H9 (cell line): ENCODE measurements around the gene HMCN1. TPM values are rescaled to one million over a fixed set of nuclear protein-coding genes. Genes with fewer than 3 reads are reported as not detected.

Experiments
- DNase-seq: peaks from one replicate; pipeline ENCODE4 v3.0.0-alpha.2; 2017
- H2AFZ ChIP-seq: one replicate; pipeline ENCODE4 v1.6.1; 2013; ENCODE audit warnings: mild to moderate bottlenecking, low read length, control low read depth, moderate library complexity
- H2AK5ac ChIP-seq: 2 replicates; pipeline ENCODE4 v1.6.1; 2013; ENCODE audit warnings: low read length, control low read depth, mixed read lengths; ENCODE audit not compliant: insufficient read length
- H2BK120ac ChIP-seq: one replicate; pipeline ENCODE4 v1.6.1; 2013; ENCODE audit warnings: low read depth, mild to moderate bottlenecking, low read length, control low read depth, inconsistent platforms; ENCODE audit not compliant: poor library complexity, severe bottlenecking
- H2BK12ac ChIP-seq: 2 replicates; pipeline ENCODE4 v1.6.1; 2013; ENCODE audit warnings: low read length, control low read depth, mixed read lengths, low read depth; ENCODE audit not compliant: insufficient read length
- H2BK15ac ChIP-seq: 2 replicates; pipeline ENCODE4 v1.6.1; 2013; ENCODE audit warnings: low read depth, low read length, control low read depth
- H2BK20ac ChIP-seq: one replicate; pipeline ENCODE4 v1.6.1; 2013; ENCODE audit warnings: low read depth, mild to moderate bottlenecking, low read length, control low read depth, inconsistent platforms; ENCODE audit not compliant: poor library complexity, severe bottlenecking
- H2BK5ac ChIP-seq: 2 replicates; pipeline ENCODE4 v1.6.1; 2013; ENCODE audit warnings: low read length, control low read depth, mixed read lengths; ENCODE audit not compliant: insufficient read length
- H3K14ac ChIP-seq: 2 replicates; pipeline ENCODE4 v1.6.1; 2013; ENCODE audit warnings: low read length, control low read depth; ENCODE audit not compliant: insufficient read depth
- H3K18ac ChIP-seq: 2 replicates; pipeline ENCODE4 v1.6.1; 2013; ENCODE audit warnings: low read depth, mild to moderate bottlenecking, mixed read lengths, low read length, control low read depth; ENCODE audit not compliant: insufficient read length
- H3K23ac ChIP-seq: 2 replicates; pipeline ENCODE4 v1.6.1; 2013; ENCODE audit warnings: low read length, control low read depth, mixed read lengths, low read depth; ENCODE audit not compliant: insufficient read length
- H3K23me2 ChIP-seq: 2 replicates; pipeline ENCODE4 v1.6.1; 2013; ENCODE audit warnings: low read depth, mild to moderate bottlenecking, mixed read lengths, low read length, control low read depth; ENCODE audit not compliant: insufficient read length, poor library complexity, severe bottlenecking
- H3K27ac ChIP-seq: 2 replicates; pipeline ENCODE4 v1.5.1; 2013; ENCODE audit warnings: low read length, control low read depth, mixed read lengths, low read depth; ENCODE audit not compliant: insufficient read length
- H3K27me3 ChIP-seq: 2 replicates; pipeline ENCODE4 v1.6.1; 2013; ENCODE audit warnings: low read length, control low read depth, inconsistent platforms; ENCODE audit not compliant: insufficient read depth
- H3K4ac ChIP-seq: 2 replicates; pipeline ENCODE4 v1.6.1; 2013; ENCODE audit warnings: low read depth, mild to moderate bottlenecking, control low read depth, inconsistent platforms, low read length, moderate library complexity
- H3K4me1 ChIP-seq: 2 replicates; pipeline ENCODE4 v1.6.1; 2013; ENCODE audit warnings: low read length, control low read depth, inconsistent platforms; ENCODE audit not compliant: insufficient read depth
- H3K4me2 ChIP-seq: 2 replicates; pipeline ENCODE4 v1.6.1; 2013; ENCODE audit warnings: low read length, control low read depth, mixed read lengths; ENCODE audit not compliant: insufficient read length, insufficient read depth
- H3K56ac ChIP-seq: 2 replicates; pipeline ENCODE4 v1.6.1; 2013; ENCODE audit warnings: low read depth, mild to moderate bottlenecking, mixed read lengths, low read length, control low read depth; ENCODE audit not compliant: insufficient read length
- H3K79me1 ChIP-seq: 2 replicates; pipeline ENCODE4 v1.6.1; 2013; ENCODE audit warnings: low read depth, mild to moderate bottlenecking, moderate library complexity, low read length, control low read depth, inconsistent platforms; ENCODE audit not compliant: insufficient read depth, poor library complexity, severe bottlenecking
- H3K79me2 ChIP-seq: 2 replicates; pipeline ENCODE4 v1.6.1; 2013; ENCODE audit warnings: low read length, control low read depth, inconsistent platforms; ENCODE audit not compliant: insufficient read depth
- H3K9ac ChIP-seq: 2 replicates; pipeline ENCODE4 v1.6.1; 2013; ENCODE audit warnings: low read length, control low read depth, mixed read lengths; ENCODE audit not compliant: insufficient read length; ENCODE audit errors: extremely low read depth
- H3K9me3 ChIP-seq: one replicate; pipeline ENCODE4 v1.6.1; 2013; ENCODE audit warnings: low read depth, low read length, inconsistent platforms; ENCODE audit not compliant: control insufficient read depth
- H3T11ph ChIP-seq: one replicate; pipeline ENCODE4 v1.6.1; 2013; ENCODE audit warnings: mild to moderate bottlenecking, low read length, control low read depth, inconsistent platforms
- H4K20me1 ChIP-seq: one replicate; pipeline ENCODE4 v1.6.1; 2013; ENCODE audit not compliant: control insufficient read depth, insufficient read length, insufficient read depth
- H4K5ac ChIP-seq: 2 replicates; pipeline ENCODE4 v1.6.1; 2013; ENCODE audit warnings: low read depth, mild to moderate bottlenecking, mixed read lengths, low read length, control low read depth; ENCODE audit not compliant: insufficient read length
- H4K8ac ChIP-seq: replicated peaks from 2 replicates; pipeline ENCODE4 v1.6.1; 2013; ENCODE audit warnings: low read length, control low read depth, mixed read lengths, low read depth; ENCODE audit not compliant: insufficient read length
- H4K91ac ChIP-seq: 2 replicates; pipeline ENCODE4 v1.6.1; 2013; ENCODE audit warnings: low read depth, mild to moderate bottlenecking, moderate library complexity, mixed read lengths, low read length, control low read depth; ENCODE audit not compliant: insufficient read length
- H3K27ac Mint-ChIP-seq, 3 experiments: 2 replicates in 2 of 3; 3 replicates in 1 of 3; pipeline ENCODE4 v1.8.0; 2020 to 2021; ENCODE audit warnings: mixed read lengths in 3 of 3, mild to moderate bottlenecking in 1 of 3, moderate library complexity in 1 of 3
- H3K27me3 Mint-ChIP-seq: 2 replicates; pipeline ENCODE4 v1.8.0; 2021; ENCODE audit warnings: low read depth, mild to moderate bottlenecking, moderate library complexity, mixed read lengths
- H3K36me3 Mint-ChIP-seq, 3 experiments: 2 replicates in 2 of 3; 3 replicates in 1 of 3; pipeline ENCODE4 v1.8.0; 2020 to 2021; ENCODE audit warnings: low read depth in 3 of 3, mixed read lengths in 3 of 3; ENCODE audit not compliant: insufficient read depth in 1 of 3
- H3K4me1 Mint-ChIP-seq, 2 experiments: 2 replicates each; pipeline ENCODE4 v1.8.0; 2020; ENCODE audit warnings: mixed read lengths in 2 of 2
- H3K4me3 Mint-ChIP-seq, 2 experiments: 2 replicates in 1 of 2; 3 replicates in 1 of 2; pipeline ENCODE4 v1.8.0; 2020 to 2021; ENCODE audit warnings: mild to moderate bottlenecking in 2 of 2, mixed read lengths in 2 of 2, moderate library complexity in 1 of 2
- H3K9me3 Mint-ChIP-seq, 2 experiments: 2 replicates in 1 of 2; 3 replicates in 1 of 2; pipeline ENCODE4 v1.8.0; 2020; ENCODE audit warnings: mild to moderate bottlenecking in 2 of 2, mixed read lengths in 2 of 2, moderate library complexity in 1 of 2
- CTCF ChIP-seq: fragments of 200-600 bp; sonication (generic); conservative IDR thresholded peaks from 3 replicates; pipeline ENCODE4 v1.8.0; 2021; ENCODE audit warnings: antibody characterized with exemption, mild to moderate bottlenecking
- WGBS: extraction: QIAGEN DNeasy Blood & Tissue Kit; methylation state at CpG from one replicate; pipeline ENCODE4 v1.1.7; 2013; ENCODE audit warnings: missing lambda C conversion rate, low lambda C conversion rate, mixed read lengths; ENCODE audit not compliant: insufficient read length; ENCODE audit errors: extremely low coverage; 5-methylcytosine and 5-hydroxymethylcytosine counted together
- total RNA-seq: library from RNA; stranded (reverse); gene quantifications from 2 replicates; pipeline ENCODE4 v1.2.1, GENCODE V29; 2021

The HMCN1 gene
- total RNA-seq, 1 experiment from 2014 or later: 3.3 TPM

- no peak overlapping the region for H4K5ac ChIP-seq
- no peak overlapping the region for H2BK12ac ChIP-seq
- no peak overlapping the region for H3K4ac ChIP-seq
- H3K79me1 ChIP-seq: no peaks in the 10 kb centered on the region
- no peak overlapping the region for H2BK20ac ChIP-seq
- no peaks in the 10 kb centered on the region for H4K20me1 ChIP-seq
- H4K91ac ChIP-seq: no peak overlapping the region
- Mint-ChIP-seq H3K4me3 (no peak overlapping the region), H3K27me3 (peaks cover 9% of the 10 kb centered on the region; the same call in 1 of the 2 replicates), H3K27ac (no peak overlapping the region), H3K36me3 (no peaks in the 10 kb centered on the region), H3K4me1 (peaks cover 0 to 2% of the 10 kb centered on the region in 2 experiments; a peak in 1 of 4 replicates), H3K9me3 (no peaks in the 10 kb centered on the region)
- H3K23ac ChIP-seq: no peak overlapping the region
- no peak overlapping the region for H2BK5ac ChIP-seq
- H3K9me3 ChIP-seq: no peaks in the 10 kb centered on the region
- no peaks in the 10 kb centered on the region for H3K79me2 ChIP-seq
- no peak overlapping the region for H3T11ph ChIP-seq
- H2BK15ac ChIP-seq: no peak overlapping the region
- H3K4me1 ChIP-seq: no peaks in the 10 kb centered on the region
- no peak overlapping the region for H3K4me2 ChIP-seq
- DNase-seq: no peak
- H3K27me3 ChIP-seq: no peaks in the 10 kb centered on the region
- H3K9ac ChIP-seq: no peak overlapping the region
- H2AK5ac ChIP-seq: no peak overlapping the region
- H3K23me2 ChIP-seq: no peaks in the 10 kb centered on the region
- H3K18ac ChIP-seq: no peak overlapping the region
- H2AFZ ChIP-seq: no peak overlapping the region
- H4K8ac ChIP-seq: no peak overlapping the region
- H3K56ac ChIP-seq: no peak overlapping the region
- WGBS: no CpG with 5 or more reads among the region's 2 CpGs
- TF ChIP-seq CTCF: no peak
- no peak overlapping the region for H3K14ac ChIP-seq
- H2BK120ac ChIP-seq: no peak overlapping the region
- H3K27ac ChIP-seq: no peak overlapping the region
Observed at GRCh38 chr1:185727726-185728125, 6.5 kb upstream of the HMCN1 start.
